Activated T-cell treated with anti-CD3 and anti-CD28 coated beads, Interleukin-2, amount 50 U/mL, for 72 hours (primary cell): ENCODE results near the gene RPS6KA5. TPM values are rescaled to one million over a fixed set of nuclear protein-coding genes. Genes with fewer than 3 reads are reported as not detected.
"Not testable (repeated sequence)": the region's sequence is repeated elsewhere in the genome, so short reads cannot be mapped to it uniquely, and the experiment has no call there.

Experiments used
- ATAC-seq, 2 donors: fragments of 150-1000 bp; cut with Tn5 transposase; replicated peaks in 1 of 2; 2 replicates each; pipeline ENCODE4 v1.10.0; 2021; ENCODE audit warnings: moderate library complexity in 2 of 2, mild to moderate bottlenecking in 1 of 2
- DNase-seq, 2 donors: peaks; one replicate each; pipeline ENCODE4 v3.0.0; 2021 to 2022; ENCODE audit warnings: mixed read lengths in 1 of 2
- H3K27ac Mint-ChIP-seq: one replicate; pipeline ENCODE4 v1.8.0; 2022; ENCODE audit warnings: mild to moderate bottlenecking, moderate library complexity, mixed read lengths
- H3K27me3 Mint-ChIP-seq: one replicate; pipeline ENCODE4 v1.8.0; 2022; ENCODE audit warnings: low read depth, mixed read lengths
- H3K36me3 Mint-ChIP-seq, 2 donors: one replicate each; pipeline ENCODE4 v1.8.0; 2022; ENCODE audit warnings: mixed read lengths in 2 of 2, mild to moderate bottlenecking in 1 of 2; ENCODE audit not compliant: insufficient read depth in 2 of 2
- H3K4me1 Mint-ChIP-seq: one replicate; pipeline ENCODE4 v1.8.0; 2022; ENCODE audit warnings: low read depth, mixed read lengths
- H3K4me3 Mint-ChIP-seq, 2 donors: one replicate each; pipeline ENCODE4 v1.8.0; 2022; ENCODE audit warnings: mild to moderate bottlenecking in 2 of 2, mixed read lengths in 2 of 2, moderate library complexity in 2 of 2
- H3K9me3 Mint-ChIP-seq, 2 donors: one replicate each; pipeline ENCODE4 v1.8.0; 2022; ENCODE audit warnings: mixed read lengths in 2 of 2
- total RNA-seq, 2 donors: library from RNA; stranded (reverse); gene quantifications; one replicate each; pipeline ENCODE4 v1.2.3, GENCODE V29; 2022

Gene RPS6KA5
- total RNA-seq, 2 donors from 2014 or later = 18.5 to 30.3 TPM

GRCh38 chr14:90990141-90990540 lies 70.3 kb downstream of the RPS6KA5 start:
- no peaks in the 10 kb centered on the region for H3K27me3 Mint-ChIP-seq
- H3K4me1 Mint-ChIP-seq = peaks cover 83% of the 10 kb centered on the region
- DNase-seq = no peak
- no peak for ATAC-seq
- no peak overlapping the region for H3K4me3 Mint-ChIP-seq
- H3K27ac Mint-ChIP-seq = no peak overlapping the region
- H3K36me3 Mint-ChIP-seq = peaks cover 8 to 16% of the 10 kb centered on the region in 2 donors
- H3K9me3 Mint-ChIP-seq = no peaks in the 10 kb centered on the region

GRCh38 chr14:90987140-90987539 lies 73.3 kb downstream of the RPS6KA5 start:
- H3K27me3 Mint-ChIP-seq = no peaks in the 10 kb centered on the region
- peaks cover 55% of the 10 kb centered on the region for H3K4me1 Mint-ChIP-seq
- peak in 1 of 2 donors; percentile 42 for ATAC-seq
- H3K4me3 Mint-ChIP-seq = peak overlapping the region in 1 of 2 donors; percentile 21
- no peak for DNase-seq
- peak overlapping the region; percentile 91 for H3K27ac Mint-ChIP-seq
- H3K36me3 Mint-ChIP-seq = peaks cover 5 to 8% of the 10 kb centered on the region in 2 donors
- H3K9me3 Mint-ChIP-seq = no peaks in the 10 kb centered on the region

- peaks cover 48% of the 10 kb centered on the region for H3K4me1 Mint-ChIP-seq
- peak overlapping the region; percentile 11 for H3K27ac Mint-ChIP-seq
- H3K9me3 Mint-ChIP-seq = no peaks in the 10 kb centered on the region
- no peaks in the 10 kb centered on the region for H3K27me3 Mint-ChIP-seq
- no peak overlapping the region for H3K4me3 Mint-ChIP-seq
- DNase-seq (no peak), ATAC-seq (peak in 1 of 2 donors; percentile 5)
- H3K36me3 Mint-ChIP-seq = peaks cover 5 to 8% of the 10 kb centered on the region in 2 donors
These were observed 73.9 kb downstream of the RPS6KA5 start for GRCh38 chr14:90986510-90986909.

GRCh38 chr14:90985601-90986242 lies 74.7 kb downstream of the RPS6KA5 start:
- ATAC-seq (no peak), DNase-seq (no peak)
- no peaks in the 10 kb centered on the region for H3K27me3 Mint-ChIP-seq
- H3K4me1 Mint-ChIP-seq = peaks cover 41% of the 10 kb centered on the region
- peaks cover 2 to 5% of the 10 kb centered on the region in 2 donors for H3K36me3 Mint-ChIP-seq
- no peaks in the 10 kb centered on the region for H3K9me3 Mint-ChIP-seq
- H3K4me3 Mint-ChIP-seq = no peak overlapping the region
- no peak overlapping the region for H3K27ac Mint-ChIP-seq

GRCh38 chr14:90983560-90983959 lies 76.9 kb downstream of the RPS6KA5 start:
- Mint-ChIP-seq H3K27ac (no peak overlapping the region), H3K4me1 (peaks cover 31% of the 10 kb centered on the region)

GRCh38 chr14:90981636-90982035 lies 78.8 kb downstream of the RPS6KA5 start:
- peaks cover 0 to 5% of the 10 kb centered on the region in 2 donors for H3K36me3 Mint-ChIP-seq
- ATAC-seq (no peak), DNase-seq (no peak)
- H3K27ac Mint-ChIP-seq = no peak overlapping the region
- no peaks in the 10 kb centered on the region for H3K9me3 Mint-ChIP-seq
- no peaks in the 10 kb centered on the region for H3K27me3 Mint-ChIP-seq
- no peak overlapping the region for H3K4me3 Mint-ChIP-seq
- H3K4me1 Mint-ChIP-seq = peaks cover 12% of the 10 kb centered on the region

More at GRCh38 chr14:90983560-90983959, 76.9 kb downstream of the RPS6KA5 start:
- Mint-ChIP-seq H3K36me3 (peaks cover 2% of the 10 kb centered on the region in 2 donors), H3K9me3 (no peaks in the 10 kb centered on the region), H3K4me3 (no peak overlapping the region), H3K27me3 (no peaks in the 10 kb centered on the region)
- no peak for DNase-seq
- no peak for ATAC-seq

- H3K36me3 Mint-ChIP-seq, H3K9me3 Mint-ChIP-seq, H3K4me1 Mint-ChIP-seq, H3K4me3 Mint-ChIP-seq, H3K27me3 Mint-ChIP-seq, ATAC-seq, H3K27ac Mint-ChIP-seq, DNase-seq: not testable (repeated sequence)
These were observed 79.8 kb downstream of the RPS6KA5 start for GRCh38 chr14:90980636-90981035.

GRCh38 chr14:90979515-90979914 lies 80.9 kb downstream of the RPS6KA5 start:
- Mint-ChIP-seq H3K4me1 (no peaks in the 10 kb centered on the region), H3K9me3 (no peaks in the 10 kb centered on the region), H3K36me3 (peaks cover 3 to 12% of the 10 kb centered on the region in 2 donors), H3K27ac (no peak overlapping the region), H3K27me3 (no peaks in the 10 kb centered on the region), H3K4me3 (no peak overlapping the region)
- DNase-seq = no peak
- no peak for ATAC-seq

- ATAC-seq (no peak), DNase-seq (no peak)
- H3K9me3 Mint-ChIP-seq = no peaks in the 10 kb centered on the region
- no peaks in the 10 kb centered on the region for H3K27me3 Mint-ChIP-seq
- peaks cover 3 to 19% of the 10 kb centered on the region in 2 donors for H3K36me3 Mint-ChIP-seq
- H3K27ac Mint-ChIP-seq = peak overlapping the region; percentile 66
- H3K4me3 Mint-ChIP-seq = no peak overlapping the region
- H3K4me1 Mint-ChIP-seq = peaks cover 8% of the 10 kb centered on the region
These were observed 84.3 kb downstream of the RPS6KA5 start for GRCh38 chr14:90976101-90976500.

- Mint-ChIP-seq H3K4me3 (peak overlapping the region in 1 of 2 donors; percentile 15), H3K4me1 (peaks cover 41% of the 10 kb centered on the region), H3K27me3 (no peaks in the 10 kb centered on the region), H3K9me3 (peaks cover 0 to 5% of the 10 kb centered on the region in 2 donors), H3K36me3 (peaks cover 9 to 29% of the 10 kb centered on the region in 2 donors), H3K27ac (no peak overlapping the region)
- ATAC-seq (no peak), DNase-seq (no peak)
These were observed 88.8 kb downstream of the RPS6KA5 start for GRCh38 chr14:90971687-90972086.

- peak overlapping the region; percentile 100 for H3K27ac Mint-ChIP-seq
- no peaks in the 10 kb centered on the region for H3K27me3 Mint-ChIP-seq
- no peak for DNase-seq
- peak; percentile 92 to 94 for ATAC-seq
- H3K9me3 Mint-ChIP-seq = peaks cover 0 to 7% of the 10 kb centered on the region in 2 donors
- peaks cover 51% of the 10 kb centered on the region for H3K4me1 Mint-ChIP-seq
- H3K4me3 Mint-ChIP-seq = peak overlapping the region; percentile 73 to 96
- peaks cover 13 to 33% of the 10 kb centered on the region in 2 donors for H3K36me3 Mint-ChIP-seq
These were observed 90.3 kb downstream of the RPS6KA5 start for GRCh38 chr14:90970167-90970600.

GRCh38 chr14:90969531-90970166 lies 90.8 kb downstream of the RPS6KA5 start:
- ATAC-seq = peak; percentile 48 to 49
- no peaks in the 10 kb centered on the region for H3K27me3 Mint-ChIP-seq
- DNase-seq = no peak
- H3K36me3 Mint-ChIP-seq = peaks cover 13 to 32% of the 10 kb centered on the region in 2 donors
- H3K4me3 Mint-ChIP-seq = peak overlapping the region; percentile 73 to 96
- H3K9me3 Mint-ChIP-seq = peaks cover 0 to 7% of the 10 kb centered on the region in 2 donors
- H3K27ac Mint-ChIP-seq = peak overlapping the region; percentile 100
- H3K4me1 Mint-ChIP-seq = peaks cover 51% of the 10 kb centered on the region

- H3K27me3 Mint-ChIP-seq = no peaks in the 10 kb centered on the region
These were observed 92.4 kb downstream of the RPS6KA5 start for GRCh38 chr14:90968025-90968424.

More at GRCh38 chr14:90968025-90968424, 92.4 kb downstream of the RPS6KA5 start:
- ATAC-seq = no peak
- peak overlapping the region; percentile 100 for H3K27ac Mint-ChIP-seq
- peaks cover 13 to 29% of the 10 kb centered on the region in 2 donors for H3K36me3 Mint-ChIP-seq
- peaks cover 51% of the 10 kb centered on the region for H3K4me1 Mint-ChIP-seq
- H3K4me3 Mint-ChIP-seq = peak overlapping the region in 1 of 2 donors; percentile 96
- H3K9me3 Mint-ChIP-seq = peaks cover 0 to 7% of the 10 kb centered on the region in 2 donors
- no peak for DNase-seq
